ENCODE measurements around the gene PMS1.

The PMS1 gene

GRCh38 chr2:189901664-189902063 is 117.4 kb downstream of the PMS1 start:
- DNase-seq: no peak
- no peak for TF ChIP-seq CTCF (IDR thresholded peaks at IDR 0.05)
- H3K4me1 Mint-ChIP-seq: no peaks in the 10 kb centered on the region
- no peak overlapping the region for H3K4me3 Mint-ChIP-seq
- peaks cover 2% of the 10 kb centered on the region for H3K27me3 Mint-ChIP-seq (ENCODE audit: low read depth, poor library complexity)
- H3K27ac Mint-ChIP-seq: no peak overlapping the region
- no peaks in the 10 kb centered on the region for H3K9me3 Mint-ChIP-seq
- no peaks in the 10 kb centered on the region for H3K36me3 Mint-ChIP-seq (ENCODE audit: low read depth)

- no peak for DNase-seq
- no peak overlapping the region for H3K27ac Mint-ChIP-seq
- TF ChIP-seq CTCF (IDR thresholded peaks at IDR 0.05): no peak
- no peaks in the 10 kb centered on the region for H3K4me1 Mint-ChIP-seq
- peaks cover 12% of the 10 kb centered on the region for H3K9me3 Mint-ChIP-seq
- peaks cover 4% of the 10 kb centered on the region for H3K27me3 Mint-ChIP-seq (ENCODE audit: low read depth, poor library complexity)
- H3K36me3 Mint-ChIP-seq (ENCODE audit: low read depth): no peaks in the 10 kb centered on the region
- no peak overlapping the region for H3K4me3 Mint-ChIP-seq
Measured at GRCh38 chr2:189913821-189914220, 129.6 kb downstream of the PMS1 start.

- H3K36me3 Mint-ChIP-seq (ENCODE audit: low read depth): no peaks in the 10 kb centered on the region
- H3K4me1 Mint-ChIP-seq: no peaks in the 10 kb centered on the region
- TF ChIP-seq CTCF (IDR thresholded peaks at IDR 0.05): no peak
- H3K9me3 Mint-ChIP-seq: peaks cover 12% of the 10 kb centered on the region
- no peak overlapping the region for H3K4me3 Mint-ChIP-seq
- peaks cover 7% of the 10 kb centered on the region for H3K27me3 Mint-ChIP-seq (ENCODE audit: low read depth, poor library complexity)
- no peak overlapping the region for H3K27ac Mint-ChIP-seq
- DNase-seq: no peak
Measured at GRCh38 chr2:189916651-189917050, 132.4 kb downstream of the PMS1 start.
